ENCODE measurements around the gene TALDO1. TPM values are rescaled to one million over a fixed set of nuclear protein-coding genes. Genes with fewer than 3 reads are reported as not detected.

Gene TALDO1
- total RNA-seq, 1 donor from 2014 or later = 101 TPM

- Histone ChIP-seq H3K9ac (no peak overlapping the region), H3F3A (ENCODE audit: low read depth) (peaks cover 19% of the 10 kb centered on the region), H3K36me3 (no peaks in the 10 kb centered on the region), H3K4me2 (peak overlapping the region; percentile 77), H3K9me3 (ENCODE audit: low read depth) (no peaks in the 10 kb centered on the region), H4K20me1 (ENCODE audit: low read depth) (no peaks in the 10 kb centered on the region), H3K4me1 (peaks cover 3% of the 10 kb centered on the region), H2AFZ (replicated peaks) (no peak overlapping the region), H3K27ac (no peak overlapping the region), H3K27me3 (peaks cover 24% of the 10 kb centered on the region), H3K4me3 (peak overlapping the region; percentile 34), H3K79me2 (ENCODE audit: low read depth) (no peaks in the 10 kb centered on the region)
- no peak overlapping the region for H3K27ac Mint-ChIP-seq
- H3K9me3 Mint-ChIP-seq = peaks cover 4% of the 10 kb centered on the region
- no peaks in the 10 kb centered on the region for H3K36me3 Mint-ChIP-seq
- TF ChIP-seq EZH2 (IDR thresholded peaks at IDR 0.05) (no peak), EZH2phosphoT487 (IDR thresholded peaks at IDR 0.05) (no peak)
- TF ChIP-seq, protein P1, sequence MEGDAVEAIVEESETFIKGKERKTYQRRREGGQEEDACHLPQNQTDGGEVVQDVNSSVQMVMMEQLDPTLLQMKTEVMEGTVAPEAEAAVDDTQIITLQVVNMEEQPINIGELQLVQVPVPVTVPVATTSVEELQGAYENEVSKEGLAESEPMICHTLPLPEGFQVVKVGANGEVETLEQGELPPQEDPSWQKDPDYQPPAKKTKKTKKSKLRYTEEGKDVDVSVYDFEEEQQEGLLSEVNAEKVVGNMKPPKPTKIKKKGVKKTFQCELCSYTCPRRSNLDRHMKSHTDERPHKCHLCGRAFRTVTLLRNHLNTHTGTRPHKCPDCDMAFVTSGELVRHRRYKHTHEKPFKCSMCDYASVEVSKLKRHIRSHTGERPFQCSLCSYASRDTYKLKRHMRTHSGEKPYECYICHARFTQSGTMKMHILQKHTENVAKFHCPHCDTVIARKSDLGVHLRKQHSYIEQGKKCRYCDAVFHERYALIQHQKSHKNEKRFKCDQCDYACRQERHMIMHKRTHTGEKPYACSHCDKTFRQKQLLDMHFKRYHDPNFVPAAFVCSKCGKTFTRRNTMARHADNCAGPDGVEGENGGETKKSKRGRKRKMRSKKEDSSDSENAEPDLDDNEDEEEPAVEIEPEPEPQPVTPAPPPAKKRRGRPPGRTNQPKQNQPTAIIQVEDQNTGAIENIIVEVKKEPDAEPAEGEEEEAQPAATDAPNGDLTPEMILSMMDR (IDR thresholded peaks at IDR 0.05) = no peak
- H3K27me3 Mint-ChIP-seq (ENCODE audit: insufficient read depth, low read depth) = peaks cover 26% of the 10 kb centered on the region
- H3K4me3 Mint-ChIP-seq = peak overlapping the region; percentile 63
- peaks cover 11% of the 10 kb centered on the region for H3K4me1 Mint-ChIP-seq
- DNase-seq (ENCODE audit: low spot score) = no peak
Observed at GRCh38 chr11:720017-720641, 27.1 kb upstream of the TALDO1 start.

DNA sequence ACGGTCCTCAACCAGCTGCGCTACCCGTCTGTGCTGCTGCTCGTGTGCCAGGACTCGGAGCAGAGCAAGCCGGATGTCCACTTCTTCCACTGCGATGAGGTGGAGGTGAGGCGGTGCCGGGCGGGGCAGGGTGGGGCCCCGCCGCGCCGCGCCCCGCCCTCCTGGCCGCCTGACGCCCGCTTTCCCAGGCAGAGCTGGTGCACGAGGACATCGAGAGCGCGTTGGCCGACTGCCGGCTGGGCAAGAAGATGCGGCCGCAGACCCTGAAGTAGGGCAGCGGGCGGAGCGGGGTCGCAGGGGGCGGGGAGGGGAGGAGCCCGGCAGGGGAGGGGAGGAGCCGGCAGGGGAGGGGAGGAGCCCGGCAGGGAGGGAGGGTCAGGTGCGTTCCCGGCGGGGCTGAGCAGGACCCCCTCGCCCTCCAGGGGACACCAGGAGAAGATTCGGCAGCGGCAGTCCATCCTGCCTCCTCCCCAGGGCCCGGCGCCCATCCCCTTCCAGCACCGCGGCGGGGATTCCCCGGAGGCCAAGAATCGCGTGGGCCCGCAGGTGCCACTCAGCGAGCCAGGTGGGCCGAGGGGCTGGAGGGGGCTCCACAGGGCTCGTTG, 26.5 kb upstream of the TALDO1 start:
- Mint-ChIP-seq H3K36me3 (no peaks in the 10 kb centered on the region), H3K4me3 (peak overlapping the region; percentile 53), H3K4me1 (peaks cover 13% of the 10 kb centered on the region), H3K9me3 (peaks cover 2% of the 10 kb centered on the region), H3K27ac (no peak overlapping the region), H3K27me3 (ENCODE audit: insufficient read depth, low read depth) (peaks cover 28% of the 10 kb centered on the region)
- H3K79me2 ChIP-seq (ENCODE audit: low read depth) = no peaks in the 10 kb centered on the region
- H3K4me1 ChIP-seq = peaks cover 3% of the 10 kb centered on the region
- H3K9me3 ChIP-seq (ENCODE audit: low read depth) = no peaks in the 10 kb centered on the region
- no peaks in the 10 kb centered on the region for H4K20me1 ChIP-seq (ENCODE audit: low read depth)
- H3K36me3 ChIP-seq = no peaks in the 10 kb centered on the region
- TF ChIP-seq, protein P1 (IDR thresholded peaks at IDR 0.05) = peak; percentile 8
- TF ChIP-seq EZH2 (IDR thresholded peaks at IDR 0.05) = no peak
- TF ChIP-seq EZH2phosphoT487 (IDR thresholded peaks at IDR 0.05) = no peak
- peaks cover 30% of the 10 kb centered on the region for H3K27me3 ChIP-seq
- H2AFZ ChIP-seq (replicated peaks) = no peak overlapping the region
- no peak overlapping the region for H3K27ac ChIP-seq
- H3K9ac ChIP-seq = no peak overlapping the region
- DNase-seq (ENCODE audit: low spot score) = peak; percentile 91
- peak overlapping the region; percentile 34 for H3K4me3 ChIP-seq
- H3F3A ChIP-seq (ENCODE audit: low read depth) = peaks cover 19% of the 10 kb centered on the region
- peak overlapping the region; percentile 77 for H3K4me2 ChIP-seq

DNA sequence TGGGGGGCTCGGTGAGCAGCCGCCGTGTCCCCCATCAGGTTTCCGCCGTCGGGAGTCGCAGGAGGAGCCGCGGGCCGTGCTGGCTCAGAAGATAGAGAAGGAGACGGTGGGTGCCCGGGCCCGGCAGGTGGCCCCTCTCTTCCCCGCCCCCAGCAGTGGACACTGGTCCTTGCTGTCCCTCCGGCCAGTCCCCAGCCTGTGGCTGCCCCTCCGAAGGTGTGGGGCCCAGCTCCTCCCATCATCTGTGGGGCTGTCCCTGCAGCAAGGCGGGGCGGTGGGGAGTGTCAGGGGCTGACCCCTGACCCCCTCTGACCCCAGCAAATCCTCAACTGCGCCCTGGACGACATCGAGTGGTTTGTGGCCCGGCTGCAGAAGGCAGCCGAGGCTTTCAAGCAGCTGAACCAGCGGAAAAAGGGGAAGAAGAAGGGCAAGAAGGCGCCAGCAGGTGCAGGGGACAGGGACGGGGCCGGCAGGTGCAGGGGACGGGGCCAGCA, 26.0 kb upstream of the TALDO1 start:
- Histone ChIP-seq H3K4me2 (no peak overlapping the region), H3K4me1 (peaks cover 7% of the 10 kb centered on the region), H2AFZ (replicated peaks) (no peak overlapping the region), H3K79me2 (ENCODE audit: low read depth) (no peaks in the 10 kb centered on the region), H3K9me3 (ENCODE audit: low read depth) (no peaks in the 10 kb centered on the region), H4K20me1 (ENCODE audit: low read depth) (no peaks in the 10 kb centered on the region), H3K36me3 (no peaks in the 10 kb centered on the region), H3K4me3 (no peak overlapping the region), H3K9ac (no peak overlapping the region), H3K27me3 (peaks cover 35% of the 10 kb centered on the region), H3K27ac (no peak overlapping the region), H3F3A (ENCODE audit: low read depth) (peaks cover 19% of the 10 kb centered on the region)
- H3K27ac Mint-ChIP-seq = no peak overlapping the region
- TF ChIP-seq EZH2phosphoT487 (IDR thresholded peaks at IDR 0.05) (no peak), EZH2 (IDR thresholded peaks at IDR 0.05) (no peak)
- TF ChIP-seq, protein P1 (IDR thresholded peaks at IDR 0.05) = no peak
- DNase-seq (ENCODE audit: low spot score) = peak; percentile 28
- no peaks in the 10 kb centered on the region for H3K36me3 Mint-ChIP-seq
- H3K4me1 Mint-ChIP-seq = peaks cover 13% of the 10 kb centered on the region
- peaks cover 31% of the 10 kb centered on the region for H3K27me3 Mint-ChIP-seq (ENCODE audit: insufficient read depth, low read depth)
- peaks cover 2% of the 10 kb centered on the region for H3K9me3 Mint-ChIP-seq
- peak overlapping the region; percentile 41 for H3K4me3 Mint-ChIP-seq
